Fibroblast of lung (primary cell): ENCODE data around the gene ASPHD2.

ENCODE experiments used
- CTCF ChIP-seq, 2 donors: IDR thresholded peaks in 1 of 2; conservative IDR thresholded peaks in 1 of 2; 1 replicate in 1 of 2; 2 replicates in 1 of 2; pipeline ENCODE4 v1.5.1; 2011 to 2012; ENCODE audit warnings: low read length in 2 of 2, control low read depth in 1 of 2, inconsistent platforms in 1 of 2, low read depth in 1 of 2, mild to moderate bottlenecking in 1 of 2
- EZH2 ChIP-seq: IDR thresholded peaks from 2 replicates; pipeline ENCODE4 v1.5.1; 2012; ENCODE audit warnings: low read length, control low read depth, mild to moderate bottlenecking; ENCODE audit errors: missing control alignments

- TF ChIP-seq CTCF (conservative IDR thresholded peaks at IDR 0.05 in 1 of 2, IDR thresholded peaks at IDR 0.05 in 1 of 2; ENCODE audit: low read depth in 1 of 2, low read length in 2 of 2) (no peak), EZH2 (no peak)
Measured at GRCh38 chr22:26463101-26463661, 34.1 kb downstream of the ASPHD2 start.
